ENCODE results near the gene ZBTB16.

GRCh38 chr11:114084414-114084813 lies 24.9 kb downstream of the ZBTB16 start:
- no peak for TF ChIP-seq CTCF (IDR thresholded peaks at IDR 0.05)
- no peak for TF ChIP-seq POLR2A (IDR thresholded peaks at IDR 0.05)

All from heart left ventricle (tissue), 13 donors.